Measurements from ENCODE around the gene PCDH9.
A peak's percentile ranks its signal among the peaks of the same experiment; 100 is the strongest.

The PCDH9 gene

DNA sequence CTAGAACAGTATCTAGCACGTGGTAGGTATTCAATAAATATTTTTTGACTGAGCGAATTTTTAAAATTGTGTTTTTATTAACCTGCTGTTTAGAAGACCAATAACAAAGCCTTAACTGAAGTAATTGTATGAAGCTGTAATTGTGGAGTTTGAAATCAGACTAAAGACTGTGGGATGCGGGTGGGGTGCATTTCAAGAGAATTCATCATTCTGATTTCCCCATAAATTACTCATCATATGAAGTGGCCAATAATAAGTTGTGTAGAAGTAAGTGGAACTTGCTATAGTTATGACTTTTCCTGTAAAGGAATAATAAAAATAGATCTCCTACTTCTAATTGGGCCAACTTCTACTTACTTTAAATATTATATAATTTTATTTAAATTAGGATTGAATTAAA lies 449.3 kb downstream of the PCDH9 start:
- no peak overlapping the region for H3K27ac ChIP-seq (ENCODE audit: low read depth, low read length)
- H4K20me1 ChIP-seq (ENCODE audit: low read depth, low read length), result no peaks in the 10 kb centered on the region
- H3K9ac ChIP-seq (ENCODE audit: low read length), result no peak overlapping the region
- H3K27me3 ChIP-seq (ENCODE audit: low read length), result no peaks in the 10 kb centered on the region
- no peaks in the 10 kb centered on the region for H3K79me2 ChIP-seq (ENCODE audit: insufficient read depth, low read length)
- H3K4me3 ChIP-seq (ENCODE audit: insufficient read depth, low read length, poor library complexity, severe bottlenecking), result no peak overlapping the region
- no peak for TF ChIP-seq EZH2phosphoT487 (conservative IDR thresholded peaks at IDR 0.05; ENCODE audit: low read length)
- TF ChIP-seq, protein P1, sequence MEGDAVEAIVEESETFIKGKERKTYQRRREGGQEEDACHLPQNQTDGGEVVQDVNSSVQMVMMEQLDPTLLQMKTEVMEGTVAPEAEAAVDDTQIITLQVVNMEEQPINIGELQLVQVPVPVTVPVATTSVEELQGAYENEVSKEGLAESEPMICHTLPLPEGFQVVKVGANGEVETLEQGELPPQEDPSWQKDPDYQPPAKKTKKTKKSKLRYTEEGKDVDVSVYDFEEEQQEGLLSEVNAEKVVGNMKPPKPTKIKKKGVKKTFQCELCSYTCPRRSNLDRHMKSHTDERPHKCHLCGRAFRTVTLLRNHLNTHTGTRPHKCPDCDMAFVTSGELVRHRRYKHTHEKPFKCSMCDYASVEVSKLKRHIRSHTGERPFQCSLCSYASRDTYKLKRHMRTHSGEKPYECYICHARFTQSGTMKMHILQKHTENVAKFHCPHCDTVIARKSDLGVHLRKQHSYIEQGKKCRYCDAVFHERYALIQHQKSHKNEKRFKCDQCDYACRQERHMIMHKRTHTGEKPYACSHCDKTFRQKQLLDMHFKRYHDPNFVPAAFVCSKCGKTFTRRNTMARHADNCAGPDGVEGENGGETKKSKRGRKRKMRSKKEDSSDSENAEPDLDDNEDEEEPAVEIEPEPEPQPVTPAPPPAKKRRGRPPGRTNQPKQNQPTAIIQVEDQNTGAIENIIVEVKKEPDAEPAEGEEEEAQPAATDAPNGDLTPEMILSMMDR (IDR thresholded peaks at IDR 0.05; ENCODE audit: insufficient read depth, low read length, poor library complexity, severe bottlenecking), result no peak
- H3K36me3 ChIP-seq (ENCODE audit: low read length), result no peaks in the 10 kb centered on the region
- no peaks in the 10 kb centered on the region for H3K9me2 ChIP-seq (replicated peaks; ENCODE audit: insufficient read depth, low read length)
- H3K9me3 ChIP-seq (ENCODE audit: insufficient read depth, low read length), result no peaks in the 10 kb centered on the region
- H3F3A ChIP-seq (ENCODE audit: insufficient read depth), result no peaks in the 10 kb centered on the region
- no peak overlapping the region for H2AFZ ChIP-seq (ENCODE audit: low read depth, low read length, severe bottlenecking)
- H3K4me2 ChIP-seq (ENCODE audit: low read depth, low read length, poor library complexity, severe bottlenecking), result no peak overlapping the region

DNA sequence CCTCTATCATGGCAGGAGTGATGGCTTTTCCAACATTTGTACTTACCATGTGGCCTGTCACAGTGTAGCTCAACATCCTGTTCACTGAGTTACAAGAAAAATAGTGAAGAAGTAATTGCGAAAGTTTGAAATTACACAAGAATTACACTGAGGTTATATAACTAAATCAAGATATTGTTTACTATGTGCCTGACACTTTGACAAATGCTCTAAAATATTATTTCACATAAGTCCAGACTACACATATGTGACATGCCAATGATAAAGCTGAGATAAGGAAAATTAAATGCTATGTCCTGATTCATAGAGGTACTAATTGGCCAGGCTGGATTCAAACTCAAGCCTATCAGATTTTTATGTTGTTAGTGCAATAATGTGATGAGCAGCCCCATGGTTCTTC lies 451.7 kb downstream of the PCDH9 start:
- Histone ChIP-seq H3K4me3 (ENCODE audit: insufficient read depth, low read length, poor library complexity, severe bottlenecking) (no peak overlapping the region), H3K27ac (ENCODE audit: low read depth, low read length) (no peak overlapping the region), H3K27me3 (ENCODE audit: low read length) (no peaks in the 10 kb centered on the region), H3K9me3 (ENCODE audit: insufficient read depth, low read length) (no peaks in the 10 kb centered on the region), H4K20me1 (ENCODE audit: low read depth, low read length) (no peaks in the 10 kb centered on the region), H3K9me2 (replicated peaks; ENCODE audit: insufficient read depth, low read length) (no peaks in the 10 kb centered on the region), H3K9ac (ENCODE audit: low read length) (no peak overlapping the region), H3K36me3 (ENCODE audit: low read length) (no peaks in the 10 kb centered on the region), H3K4me2 (ENCODE audit: low read depth, low read length, poor library complexity, severe bottlenecking) (no peak overlapping the region), H3F3A (ENCODE audit: insufficient read depth) (no peaks in the 10 kb centered on the region), H3K79me2 (ENCODE audit: insufficient read depth, low read length) (no peaks in the 10 kb centered on the region), H2AFZ (ENCODE audit: low read depth, low read length, severe bottlenecking) (no peak overlapping the region)
- TF ChIP-seq, protein P1 (IDR thresholded peaks at IDR 0.05; ENCODE audit: insufficient read depth, low read length, poor library complexity, severe bottlenecking), result no peak
- no peak for TF ChIP-seq EZH2phosphoT487 (conservative IDR thresholded peaks at IDR 0.05; ENCODE audit: low read length)

DNA sequence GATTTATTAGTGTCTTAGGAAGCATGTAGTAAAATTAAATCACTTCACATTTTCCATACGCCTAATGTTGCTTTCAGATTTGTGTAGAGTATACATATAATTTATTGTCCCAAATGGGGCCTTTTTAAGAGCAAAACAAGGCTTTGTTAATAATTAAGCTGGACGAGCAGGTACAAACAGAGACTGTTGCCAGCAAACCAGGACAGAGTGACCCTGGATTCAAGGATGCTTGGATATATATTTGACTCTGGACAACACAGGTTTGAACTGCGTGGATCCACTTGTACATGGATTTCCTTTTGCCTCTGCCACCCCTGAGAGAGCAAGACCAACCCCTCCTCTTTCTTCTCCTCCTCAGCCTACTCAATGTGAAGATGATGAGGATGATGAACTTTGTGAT lies 454.9 kb downstream of the PCDH9 start:
- H2AFZ ChIP-seq (ENCODE audit: low read depth, low read length, severe bottlenecking), result peak overlapping the region; percentile 1
- no peaks in the 10 kb centered on the region for H4K20me1 ChIP-seq (ENCODE audit: low read depth, low read length)

More for the DNA sequence above, 454.9 kb downstream of the PCDH9 start:
- no peaks in the 10 kb centered on the region for H3K36me3 ChIP-seq (ENCODE audit: low read length)
- H3F3A ChIP-seq (ENCODE audit: insufficient read depth), result no peaks in the 10 kb centered on the region
- H3K9ac ChIP-seq (ENCODE audit: low read length), result no peak overlapping the region
- H3K4me2 ChIP-seq (ENCODE audit: low read depth, low read length, poor library complexity, severe bottlenecking), result no peak overlapping the region
- TF ChIP-seq EZH2phosphoT487 (conservative IDR thresholded peaks at IDR 0.05; ENCODE audit: low read length), result no peak
- TF ChIP-seq, protein P1 (IDR thresholded peaks at IDR 0.05; ENCODE audit: insufficient read depth, low read length, poor library complexity, severe bottlenecking), result no peak
- H3K79me2 ChIP-seq (ENCODE audit: insufficient read depth, low read length), result no peaks in the 10 kb centered on the region
- H3K27ac ChIP-seq (ENCODE audit: low read depth, low read length), result no peak overlapping the region
- H3K9me3 ChIP-seq (ENCODE audit: insufficient read depth, low read length), result no peaks in the 10 kb centered on the region
- no peak overlapping the region for H3K4me3 ChIP-seq (ENCODE audit: insufficient read depth, low read length, poor library complexity, severe bottlenecking)
- H3K9me2 ChIP-seq (replicated peaks; ENCODE audit: insufficient read depth, low read length), result no peaks in the 10 kb centered on the region
- H3K27me3 ChIP-seq (ENCODE audit: low read length), result no peaks in the 10 kb centered on the region

Measured in SU-DHL-6 (cell line).